ENCODE data around the gene MMP14. TPM values are rescaled to one million over a fixed set of nuclear protein-coding genes. Genes with fewer than 3 reads are reported as not detected.

Gene MMP14
- total and polyA plus RNA-seq, 2 of the 13 experiments (the other 11 are each of a cell fraction or from before 2014, with no cell fraction given), result 5.2 to 9.8 TPM

- TF ChIP-seq ZNF839 (CRISPR knock-in tag; IDR thresholded peaks at IDR 0.05; ENCODE audit: borderline replicate concordance) (no peak), HMG20A (CRISPR knock-in tag; IDR thresholded peaks at IDR 0.05; ENCODE audit: borderline replicate concordance) (0 out of 2 replicates have a peak, but pooled peaks have one; percentile 18), KMT2B (CRISPR knock-in tag; IDR thresholded peaks at IDR 0.05) (no peak), THAP11 (CRISPR knock-in tag; IDR thresholded peaks at IDR 0.05) (no peak), NFATC3 (CRISPR knock-in tag; IDR thresholded peaks at IDR 0.05) (no peak), NFYB (CRISPR knock-in tag; IDR thresholded peaks at IDR 0.05) (no peak), ZNF354B (CRISPR knock-in tag; IDR thresholded peaks at IDR 0.05) (no peak), POLR2G (IDR thresholded peaks at IDR 0.05; ENCODE audit: low read depth, low read length) (no peak), KIAA2018 (CRISPR knock-in tag; IDR thresholded peaks at IDR 0.05; ENCODE audit: borderline replicate concordance) (0 out of 2 replicates have a peak, but pooled peaks have one; percentile 69), ZNF543 (CRISPR knock-in tag; IDR thresholded peaks at IDR 0.05) (no peak), TOPORS (CRISPR knock-in tag; IDR thresholded peaks at IDR 0.05) (no peak), ZBTB1 (CRISPR knock-in tag; IDR thresholded peaks at IDR 0.05; ENCODE audit: borderline replicate concordance) (no peak), FIP1L1 (IDR thresholded peaks at IDR 0.05; ENCODE audit: borderline replicate concordance, insufficient read depth, low read depth, low read length) (no peak), POLR2A (IDR thresholded peaks at IDR 0.05; ENCODE audit: insufficient read depth in 1 of 2, low read depth in 2 of 2, low read length in 2 of 2) (no peak), SP5 (CRISPR knock-in tag; IDR thresholded peaks at IDR 0.05; ENCODE audit: borderline replicate concordance, low read depth) (no peak; the same call in 1 of the 2 replicates), SRSF9 (IDR thresholded peaks at IDR 0.05; ENCODE audit: borderline replicate concordance, insufficient read depth, low read depth, low read length, poor library complexity, severe bottlenecking) (no peak), ZNF225 (CRISPR knock-in tag; IDR thresholded peaks at IDR 0.05) (no peak; the same call in 1 of the 2 replicates), YY1 (IDR thresholded peaks at IDR 0.05; ENCODE audit: insufficient read depth, insufficient replicate concordance, low read depth, low read length) (no peak), TEAD3 (CRISPR knock-in tag; optimal IDR thresholded peaks at IDR 0.05; ENCODE audit: borderline replicate concordance) (no peak)
- TF ChIP-seq, protein P1, sequence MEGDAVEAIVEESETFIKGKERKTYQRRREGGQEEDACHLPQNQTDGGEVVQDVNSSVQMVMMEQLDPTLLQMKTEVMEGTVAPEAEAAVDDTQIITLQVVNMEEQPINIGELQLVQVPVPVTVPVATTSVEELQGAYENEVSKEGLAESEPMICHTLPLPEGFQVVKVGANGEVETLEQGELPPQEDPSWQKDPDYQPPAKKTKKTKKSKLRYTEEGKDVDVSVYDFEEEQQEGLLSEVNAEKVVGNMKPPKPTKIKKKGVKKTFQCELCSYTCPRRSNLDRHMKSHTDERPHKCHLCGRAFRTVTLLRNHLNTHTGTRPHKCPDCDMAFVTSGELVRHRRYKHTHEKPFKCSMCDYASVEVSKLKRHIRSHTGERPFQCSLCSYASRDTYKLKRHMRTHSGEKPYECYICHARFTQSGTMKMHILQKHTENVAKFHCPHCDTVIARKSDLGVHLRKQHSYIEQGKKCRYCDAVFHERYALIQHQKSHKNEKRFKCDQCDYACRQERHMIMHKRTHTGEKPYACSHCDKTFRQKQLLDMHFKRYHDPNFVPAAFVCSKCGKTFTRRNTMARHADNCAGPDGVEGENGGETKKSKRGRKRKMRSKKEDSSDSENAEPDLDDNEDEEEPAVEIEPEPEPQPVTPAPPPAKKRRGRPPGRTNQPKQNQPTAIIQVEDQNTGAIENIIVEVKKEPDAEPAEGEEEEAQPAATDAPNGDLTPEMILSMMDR (CRISPR knock-in tag; IDR thresholded peaks at IDR 0.05), result no peak; the same call in 1 of the 2 replicates
These were observed 17.0 kb upstream of the MMP14 start (continued) for GRCh38 chr14:22819151-22819988.
